Measurements from ENCODE around the gene SCPEP1. TPM values are rescaled to one million over a fixed set of nuclear protein-coding genes. Genes with fewer than 3 reads are reported as not detected.

Gene SCPEP1
- total and polyA plus RNA-seq, 5 donors from 2014 or later, result 14.5 to 24.9 (median 23.0) TPM

GRCh38 chr17:56988901-56989572 lies 11.1 kb downstream of the SCPEP1 start:
- Histone ChIP-seq H3K4me1 (ENCODE audit: control insufficient read depth, insufficient read depth, low read length, poor library complexity, severe bottlenecking) (no peaks in the 10 kb centered on the region), H3K27ac (ENCODE audit: insufficient read depth, low read length, poor library complexity, severe bottlenecking) (no peak overlapping the region), H3K4me3 (ENCODE audit: low read depth, low read length) (no peak overlapping the region), H3K9me3 (ENCODE audit: control insufficient read depth in 2 of 2, low read length in 2 of 2) (no peaks in the 10 kb centered on the region), H3K36me3 (ENCODE audit: control insufficient read depth, insufficient read depth, low read length) (peaks cover 17% of the 10 kb centered on the region), H3K27me3 (ENCODE audit: control insufficient read depth, insufficient read depth, low read length) (no peaks in the 10 kb centered on the region)
- DNase-seq, result no peak
- H3K4me3 Mint-ChIP-seq, result no peak overlapping the region
- H3K4me1 Mint-ChIP-seq, result no peaks in the 10 kb centered on the region
- peaks cover 48% of the 10 kb centered on the region for H3K36me3 Mint-ChIP-seq
- H3K27ac Mint-ChIP-seq, result no peak overlapping the region
- H3K9me3 Mint-ChIP-seq, result no peaks in the 10 kb centered on the region
- no peaks in the 10 kb centered on the region for H3K27me3 Mint-ChIP-seq
- ATAC-seq (ENCODE audit: low read depth in 2 of 2), result no peak

DNA sequence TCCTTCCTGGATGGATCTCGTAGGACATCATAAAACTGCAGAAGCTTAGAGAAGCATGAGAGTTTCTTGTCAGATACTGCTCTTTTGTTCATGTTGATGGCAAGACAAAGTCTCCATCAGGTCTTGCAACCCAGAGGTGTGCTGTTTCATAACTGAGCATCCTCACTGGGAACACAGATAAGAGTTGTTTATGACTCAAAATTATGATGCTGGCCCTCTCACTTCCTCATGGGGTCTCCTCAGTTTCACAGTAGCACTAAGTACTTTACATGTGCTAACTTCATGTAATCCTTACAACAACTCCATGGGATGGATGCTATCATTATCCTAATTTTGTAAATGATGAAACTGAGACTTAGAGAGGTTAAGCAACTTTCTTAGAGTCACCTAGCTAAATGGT lies 14.4 kb downstream of the SCPEP1 start:
- H3K4me1 ChIP-seq (ENCODE audit: control insufficient read depth, insufficient read depth, low read length, poor library complexity, severe bottlenecking), result no peaks in the 10 kb centered on the region
- Mint-ChIP-seq H3K4me3 (no peak overlapping the region), H3K4me1 (no peaks in the 10 kb centered on the region), H3K27me3 (no peaks in the 10 kb centered on the region), H3K9me3 (no peaks in the 10 kb centered on the region), H3K36me3 (peaks cover 30% of the 10 kb centered on the region), H3K27ac (no peak overlapping the region)
- no peaks in the 10 kb centered on the region for H3K27me3 ChIP-seq (ENCODE audit: control insufficient read depth, insufficient read depth, low read length)
- no peak for DNase-seq
- peaks cover 15% of the 10 kb centered on the region for H3K36me3 ChIP-seq (ENCODE audit: control insufficient read depth, insufficient read depth, low read length)
- H3K4me3 ChIP-seq (ENCODE audit: low read depth, low read length), result no peak overlapping the region
- H3K9me3 ChIP-seq (ENCODE audit: control insufficient read depth in 2 of 2, low read length in 2 of 2), result no peaks in the 10 kb centered on the region
- no peak for ATAC-seq (ENCODE audit: low read depth in 2 of 2)
- H3K27ac ChIP-seq (ENCODE audit: insufficient read depth, low read length, poor library complexity, severe bottlenecking), result no peak overlapping the region

DNA sequence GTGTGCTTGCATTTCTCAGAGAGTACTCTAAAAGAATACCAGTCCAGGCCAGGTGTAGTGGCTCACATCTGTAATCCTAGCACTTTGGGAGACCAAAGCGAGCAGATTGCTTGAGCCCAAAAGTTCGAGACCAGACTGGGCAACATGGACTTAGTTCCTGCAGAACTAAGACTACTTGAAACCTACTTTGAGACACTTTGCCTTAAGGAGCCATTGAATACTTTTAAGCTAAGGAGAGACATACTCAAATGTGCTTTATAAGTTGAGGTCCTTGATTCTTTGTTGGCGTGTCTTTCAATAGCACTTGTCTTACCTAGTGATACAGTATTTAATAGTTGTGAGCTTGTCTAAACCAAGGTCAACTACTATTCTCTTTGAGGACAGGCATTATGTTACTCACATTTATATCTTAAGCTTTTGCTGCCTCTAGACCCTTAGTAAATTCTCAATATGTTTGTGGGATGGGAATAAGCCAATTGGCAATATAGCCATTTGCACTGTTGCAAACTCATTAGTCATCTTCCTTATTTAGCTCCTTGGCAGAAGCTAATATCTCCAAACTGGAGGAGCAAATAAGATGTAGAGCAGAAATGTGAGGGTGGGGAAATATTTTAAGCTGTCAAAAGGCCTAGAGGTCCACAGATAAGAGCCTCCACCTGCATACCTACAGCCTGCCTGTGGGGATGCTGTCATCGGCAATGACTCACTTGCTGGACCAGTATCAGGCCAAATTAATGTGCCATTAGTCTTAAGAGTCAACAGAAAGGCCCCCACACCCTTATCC lies 16.3 kb downstream of the SCPEP1 start:
- Mint-ChIP-seq H3K27ac (no peak overlapping the region), H3K4me1 (no peaks in the 10 kb centered on the region), H3K36me3 (peaks cover 30% of the 10 kb centered on the region), H3K9me3 (no peaks in the 10 kb centered on the region), H3K4me3 (no peak overlapping the region), H3K27me3 (no peaks in the 10 kb centered on the region)
- H3K4me3 ChIP-seq (ENCODE audit: low read depth, low read length), result no peak overlapping the region
- H3K27ac ChIP-seq (ENCODE audit: insufficient read depth, low read length, poor library complexity, severe bottlenecking), result no peak overlapping the region
- peaks cover 12% of the 10 kb centered on the region for H3K36me3 ChIP-seq (ENCODE audit: control insufficient read depth, insufficient read depth, low read length)
- H3K4me1 ChIP-seq (ENCODE audit: control insufficient read depth, insufficient read depth, low read length, poor library complexity, severe bottlenecking), result no peaks in the 10 kb centered on the region
- no peak for ATAC-seq (ENCODE audit: low read depth in 2 of 2)
- no peak for DNase-seq
- no peaks in the 10 kb centered on the region for H3K27me3 ChIP-seq (ENCODE audit: control insufficient read depth, insufficient read depth, low read length)
- H3K9me3 ChIP-seq (ENCODE audit: control insufficient read depth in 2 of 2, low read length in 2 of 2), result no peaks in the 10 kb centered on the region

- no peaks in the 10 kb centered on the region for H3K4me1 Mint-ChIP-seq
- no peak overlapping the region for H3K27ac Mint-ChIP-seq
- ATAC-seq (ENCODE audit: low read depth in 2 of 2), result no peak
- no peak overlapping the region for H3K4me3 Mint-ChIP-seq
- no peak for DNase-seq
- Histone ChIP-seq H3K27me3 (ENCODE audit: control insufficient read depth, insufficient read depth, low read length) (no peaks in the 10 kb centered on the region), H3K9me3 (ENCODE audit: control insufficient read depth in 2 of 2, low read length in 2 of 2) (no peaks in the 10 kb centered on the region), H3K4me3 (ENCODE audit: low read depth, low read length) (no peak overlapping the region), H3K4me1 (ENCODE audit: control insufficient read depth, insufficient read depth, low read length, poor library complexity, severe bottlenecking) (no peaks in the 10 kb centered on the region), H3K36me3 (ENCODE audit: control insufficient read depth, insufficient read depth, low read length) (peaks cover 12% of the 10 kb centered on the region), H3K27ac (ENCODE audit: insufficient read depth, low read length, poor library complexity, severe bottlenecking) (no peak overlapping the region)
- no peaks in the 10 kb centered on the region for H3K27me3 Mint-ChIP-seq
- H3K9me3 Mint-ChIP-seq, result no peaks in the 10 kb centered on the region
- H3K36me3 Mint-ChIP-seq, result peaks cover 22% of the 10 kb centered on the region
Measured at GRCh38 chr17:56995766-56996165, 17.8 kb downstream of the SCPEP1 start.

- ATAC-seq (ENCODE audit: low read depth in 2 of 2) (no peak), DNase-seq (no peak)
- Histone ChIP-seq H3K27ac (ENCODE audit: insufficient read depth, low read length, poor library complexity, severe bottlenecking) (no peak overlapping the region), H3K4me1 (ENCODE audit: control insufficient read depth, insufficient read depth, low read length, poor library complexity, severe bottlenecking) (no peaks in the 10 kb centered on the region), H3K9me3 (ENCODE audit: control insufficient read depth in 2 of 2, low read length in 2 of 2) (no peaks in the 10 kb centered on the region), H3K4me3 (ENCODE audit: low read depth, low read length) (no peak overlapping the region), H3K36me3 (ENCODE audit: control insufficient read depth, insufficient read depth, low read length) (peaks cover 13% of the 10 kb centered on the region), H3K27me3 (ENCODE audit: control insufficient read depth, insufficient read depth, low read length) (no peaks in the 10 kb centered on the region)
- Mint-ChIP-seq H3K27ac (no peak overlapping the region), H3K27me3 (no peaks in the 10 kb centered on the region), H3K4me1 (no peaks in the 10 kb centered on the region), H3K9me3 (no peaks in the 10 kb centered on the region), H3K36me3 (peaks cover 21% of the 10 kb centered on the region), H3K4me3 (no peak overlapping the region)
Measured at GRCh38 chr17:56997313-56997712, 19.4 kb downstream of the SCPEP1 start.

DNA sequence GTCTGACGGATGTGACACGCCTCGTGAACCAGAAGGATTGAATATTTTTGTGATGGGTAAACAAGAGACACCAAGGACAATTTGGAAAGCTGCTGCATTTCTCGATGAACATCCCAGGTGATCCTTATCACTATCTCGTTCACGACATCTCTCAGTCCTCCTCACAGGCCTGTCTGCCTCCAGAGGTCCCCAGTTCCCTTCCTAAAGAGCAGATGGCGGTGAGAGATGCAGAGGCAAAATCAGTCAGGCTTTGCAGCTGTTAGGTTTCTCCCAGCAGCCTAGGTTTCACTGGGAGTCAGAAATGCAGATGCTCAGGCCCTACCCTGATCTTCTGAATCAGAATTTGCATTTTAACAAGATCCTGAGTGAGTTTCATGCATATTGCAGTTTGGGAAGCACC lies 23.6 kb downstream of the SCPEP1 start:
- ATAC-seq (ENCODE audit: low read depth in 2 of 2) (no peak), DNase-seq (no peak)
- Mint-ChIP-seq H3K9me3 (no peaks in the 10 kb centered on the region), H3K27me3 (no peaks in the 10 kb centered on the region), H3K36me3 (peaks cover 33% of the 10 kb centered on the region), H3K4me3 (no peak overlapping the region), H3K4me1 (no peaks in the 10 kb centered on the region), H3K27ac (no peak overlapping the region)
- H3K27ac ChIP-seq (ENCODE audit: insufficient read depth, low read length, poor library complexity, severe bottlenecking), result no peak overlapping the region
- H3K4me3 ChIP-seq (ENCODE audit: low read depth, low read length), result no peak overlapping the region
- H3K4me1 ChIP-seq (ENCODE audit: control insufficient read depth, insufficient read depth, low read length, poor library complexity, severe bottlenecking), result no peaks in the 10 kb centered on the region
- no peaks in the 10 kb centered on the region for H3K9me3 ChIP-seq (ENCODE audit: control insufficient read depth in 2 of 2, low read length in 2 of 2)
- H3K36me3 ChIP-seq (ENCODE audit: control insufficient read depth, insufficient read depth, low read length), result peaks cover 7% of the 10 kb centered on the region
- H3K27me3 ChIP-seq (ENCODE audit: control insufficient read depth, insufficient read depth, low read length), result no peaks in the 10 kb centered on the region

GRCh38 chr17:57002904-57003303 lies 25.0 kb downstream of the SCPEP1 start:
- no peaks in the 10 kb centered on the region for H3K9me3 Mint-ChIP-seq
- H3K27me3 Mint-ChIP-seq, result no peaks in the 10 kb centered on the region
- H3K27ac Mint-ChIP-seq, result peak overlapping the region in 2 of 3 donors; percentile 16 to 78

More at GRCh38 chr17:57002904-57003303, 25.0 kb downstream of the SCPEP1 start:
- Mint-ChIP-seq H3K4me3 (no peak overlapping the region), H3K36me3 (peaks cover 31% of the 10 kb centered on the region), H3K4me1 (no peaks in the 10 kb centered on the region)
- Histone ChIP-seq H3K4me3 (ENCODE audit: low read depth, low read length) (no peak overlapping the region), H3K27me3 (ENCODE audit: control insufficient read depth, insufficient read depth, low read length) (no peaks in the 10 kb centered on the region), H3K36me3 (ENCODE audit: control insufficient read depth, insufficient read depth, low read length) (peaks cover 7% of the 10 kb centered on the region), H3K27ac (ENCODE audit: insufficient read depth, low read length, poor library complexity, severe bottlenecking) (no peak overlapping the region), H3K9me3 (ENCODE audit: control insufficient read depth in 2 of 2, low read length in 2 of 2) (no peaks in the 10 kb centered on the region), H3K4me1 (ENCODE audit: control insufficient read depth, insufficient read depth, low read length, poor library complexity, severe bottlenecking) (no peaks in the 10 kb centered on the region)
- ATAC-seq (ENCODE audit: low read depth in 2 of 2) (no peak), DNase-seq (no peak)

Measured in CD4-positive, CD25-positive, alpha-beta regulatory T cell (primary cell).